GM18508 (cell line): ENCODE measurements around the gene SNRPF.

Source experiments
- ATAC-seq: cut with Tn5 transposase; IDR thresholded peaks from one replicate; pipeline ENCODE4 v1.9.1; 2021; ENCODE audit warnings: moderate number of reproducible peaks; ENCODE audit not compliant: insufficient read depth, unreplicated experiment

Gene SNRPF

DNA sequence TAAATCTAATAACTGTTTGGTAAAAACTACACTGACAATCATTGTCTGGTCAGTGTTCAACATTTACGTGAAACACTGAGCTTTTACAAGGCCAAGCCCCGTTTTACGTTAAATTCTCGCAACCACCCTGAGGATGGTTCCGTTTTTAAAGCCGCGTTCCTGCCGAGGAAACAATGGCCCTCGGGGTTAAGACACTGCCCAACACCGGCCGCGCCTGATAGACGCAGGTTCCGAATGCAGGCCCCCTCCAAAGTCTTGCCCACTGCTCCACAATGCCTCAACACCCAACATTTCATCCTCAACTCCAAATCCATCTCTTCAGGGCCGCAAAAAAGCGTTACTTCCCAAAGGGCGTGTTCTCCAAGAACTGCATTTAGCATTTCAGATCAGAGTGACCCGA, 953 bp upstream of the SNRPF start:
- no peak for ATAC-seq

- no peak for ATAC-seq
These were observed 628 bp downstream of the SNRPF start for GRCh38 chr12:95859344-95859816.

DNA sequence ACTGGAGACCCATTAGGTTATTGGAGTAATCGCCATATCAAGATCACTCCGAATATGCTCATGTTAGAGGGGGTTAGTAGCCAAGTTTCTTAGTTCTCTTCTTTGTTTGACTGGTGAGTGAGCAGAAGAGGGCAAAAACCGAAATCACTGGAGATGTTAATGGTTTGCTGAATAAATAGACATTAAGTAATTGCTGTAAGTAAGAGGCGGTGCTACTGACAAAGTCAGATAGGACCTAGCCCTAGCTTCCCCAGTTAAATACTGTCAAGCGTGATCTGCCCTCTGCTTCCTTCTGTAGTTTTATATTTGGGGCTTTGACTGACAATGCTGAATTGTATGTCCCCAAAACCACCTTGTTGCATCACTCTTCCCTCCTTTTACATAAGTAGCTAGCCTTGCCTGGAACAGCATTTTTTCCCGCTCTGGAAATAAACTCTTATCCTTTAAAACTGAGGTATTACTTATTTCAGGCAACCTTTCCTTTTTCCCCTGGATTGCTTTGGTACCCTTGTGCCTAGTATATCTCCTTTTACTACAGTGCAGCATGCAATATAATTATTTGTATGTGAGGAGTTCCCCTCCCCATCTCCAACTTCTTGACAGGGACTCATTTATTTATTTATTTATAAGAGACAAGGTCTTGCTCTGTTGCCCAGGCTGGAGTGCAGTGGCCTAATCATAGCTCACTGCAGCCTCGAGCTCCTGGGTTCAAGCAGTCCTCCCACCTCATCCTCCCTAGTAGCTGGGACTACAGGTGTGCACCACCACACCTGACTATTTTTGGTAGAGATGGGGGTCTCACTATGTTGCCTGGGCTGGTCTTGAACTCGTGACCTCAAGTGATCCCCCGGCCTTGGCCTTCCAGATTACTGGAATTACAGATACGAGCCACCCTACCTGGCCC, 1.4 kb downstream of the SNRPF start:
- ATAC-seq, result no peak

GRCh38 chr12:95862038-95862437, 3.3 kb downstream of the SNRPF start:
- no peak for ATAC-seq

- no peak for ATAC-seq
These were observed 4.6 kb downstream of the SNRPF start for GRCh38 chr12:95863337-95863736.

GRCh38 chr12:95870897-95871296, 12.1 kb downstream of the SNRPF start:
- ATAC-seq, result no peak

DNA sequence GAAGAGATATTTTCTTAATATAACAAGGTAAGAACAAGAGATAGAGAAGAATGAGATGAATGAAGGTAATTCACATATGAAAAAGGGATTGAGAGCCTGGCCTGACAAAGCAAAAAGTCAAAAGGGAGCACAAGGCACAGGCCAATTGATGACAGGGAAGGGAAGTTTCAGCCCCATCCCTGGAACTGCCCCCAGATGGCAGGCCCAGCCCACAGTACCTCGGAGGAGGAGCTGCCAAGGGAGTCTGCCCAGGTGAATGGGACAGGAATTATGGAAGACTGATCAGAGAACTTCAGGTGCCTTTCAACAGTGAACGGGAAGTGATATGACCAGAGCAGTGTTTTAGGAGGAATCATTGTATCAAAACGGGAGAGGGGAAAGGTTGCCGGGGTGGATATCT, 15.7 kb downstream of the SNRPF start:
- no peak for ATAC-seq

- ATAC-seq, result no peak
These were observed 18.9 kb downstream of the SNRPF start for GRCh38 chr12:95877622-95878021.

DNA sequence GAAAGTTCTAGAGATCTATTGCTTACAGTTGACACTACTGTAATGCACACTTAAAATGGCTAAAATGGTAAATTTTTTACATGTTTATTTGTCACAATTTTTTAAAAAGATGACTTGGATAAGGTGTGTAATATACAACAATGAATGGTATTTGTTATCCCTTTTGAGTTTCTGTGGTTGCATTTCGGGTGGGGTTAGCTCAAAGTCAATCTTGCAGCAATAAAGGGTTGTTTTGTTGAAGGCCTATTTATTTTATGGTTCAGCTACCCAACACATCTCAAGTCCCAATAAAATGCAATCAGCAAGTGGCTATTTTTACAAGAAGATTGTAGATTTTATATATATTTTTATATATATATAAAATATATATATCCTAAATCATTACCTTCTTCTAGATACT, 22.1 kb downstream of the SNRPF start:
- ATAC-seq, result no peak

- no peak for ATAC-seq
These were observed 22.7 kb downstream of the SNRPF start for GRCh38 chr12:95881331-95881955.

DNA sequence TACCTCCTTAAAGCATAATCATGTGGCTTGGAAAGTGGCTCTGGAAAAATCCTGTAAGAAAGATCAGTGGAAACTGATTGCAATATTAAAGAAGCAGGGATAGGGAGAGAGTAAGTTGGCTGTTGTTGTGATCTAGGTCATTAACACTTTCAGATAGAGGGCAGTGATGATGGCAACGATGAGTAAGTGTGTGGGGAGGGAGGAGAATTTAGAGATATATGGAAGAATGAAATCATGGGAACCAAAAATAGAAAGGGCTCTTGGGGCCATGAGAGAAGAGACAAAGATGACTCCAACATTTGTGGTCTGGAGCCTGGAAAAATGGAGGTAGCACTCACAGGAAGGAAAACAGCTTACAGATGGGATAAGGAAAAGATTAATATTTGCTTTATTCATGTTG, 23.3 kb downstream of the SNRPF start:
- no peak for ATAC-seq

GRCh38 chr12:95882873-95883272, 24.1 kb downstream of the SNRPF start:
- no peak for ATAC-seq

- ATAC-seq, result no peak
These were observed 26.2 kb downstream of the SNRPF start for GRCh38 chr12:95884998-95885397.

- no peak for ATAC-seq
These were observed 28.6 kb downstream of the SNRPF start for GRCh38 chr12:95887311-95887710.

DNA sequence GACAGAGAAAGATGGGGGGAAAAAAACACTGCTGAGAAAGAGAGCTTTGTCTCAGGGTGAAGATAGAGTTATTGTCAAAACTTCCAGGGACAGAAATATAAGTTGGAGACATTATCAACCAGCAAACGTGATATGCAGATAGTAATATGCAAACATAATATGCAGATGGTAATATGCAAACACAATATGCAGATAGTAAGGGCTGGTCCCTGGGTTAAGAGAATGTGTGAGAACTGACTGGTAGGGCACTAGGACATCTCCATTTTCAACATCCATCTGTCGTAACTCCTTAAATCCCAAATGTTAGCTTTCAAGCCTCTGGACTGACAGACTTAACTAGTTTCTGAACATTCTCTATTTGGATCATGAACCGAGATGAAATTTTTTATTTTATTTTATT, 32.2 kb downstream of the SNRPF start:
- no peak for ATAC-seq

DNA sequence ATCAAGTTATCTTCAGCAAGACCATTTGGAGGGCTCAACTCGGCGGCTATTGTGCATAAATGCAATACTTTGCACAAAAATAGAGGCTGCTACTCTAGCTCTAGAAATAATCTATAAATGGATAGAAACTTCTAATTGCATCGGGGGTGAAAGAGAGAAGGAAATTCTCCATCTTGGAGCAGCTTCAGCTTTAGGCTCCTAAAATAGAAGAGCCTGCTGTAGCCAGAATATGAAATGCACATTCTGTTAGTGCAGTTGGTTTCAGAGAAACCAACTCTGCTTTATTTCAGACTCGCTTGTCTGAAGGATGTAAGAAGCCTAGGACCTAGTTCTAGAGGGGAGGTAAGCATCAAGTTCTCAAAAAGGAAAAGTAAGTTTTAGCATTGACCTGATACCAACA, 38.1 kb downstream of the SNRPF start:
- ATAC-seq, result no peak

GRCh38 chr12:95898081-95898480, 39.3 kb downstream of the SNRPF start:
- ATAC-seq, result no peak

GRCh38 chr12:95908573-95908972, 49.8 kb downstream of the SNRPF start:
- ATAC-seq, result no peak

DNA sequence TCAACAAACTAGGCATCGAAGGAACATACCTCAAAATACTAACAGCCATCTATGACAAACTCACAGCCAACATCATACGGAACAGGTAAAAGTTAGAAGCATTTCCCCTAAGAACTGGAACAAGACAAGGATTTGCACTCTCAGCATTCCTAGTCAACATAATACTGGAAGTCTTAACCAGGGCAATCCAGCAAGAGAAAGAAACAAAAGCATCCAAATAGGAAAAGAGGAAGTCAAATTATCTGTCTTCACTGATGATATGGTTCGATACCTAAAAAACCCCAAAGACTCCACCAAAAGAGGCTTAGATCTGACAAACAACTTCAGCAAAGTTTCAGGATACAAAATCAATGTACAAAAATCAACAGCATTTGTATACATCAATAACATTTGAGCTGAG, 51.1 kb downstream of the SNRPF start:
- no peak for ATAC-seq
